ENCODE measurements around the gene NCMAP.
A peak's percentile ranks its signal among the peaks of the same experiment; 100 is the strongest.

The NCMAP gene

GRCh38 chr1:24632832-24633175, 76.9 kb downstream of the NCMAP start:
- Histone ChIP-seq H3K4me3 (ENCODE audit: low read depth, low read length) (no peak overlapping the region), H3K9ac (ENCODE audit: low read depth, low read length) (no peak overlapping the region), H3K27ac (ENCODE audit: low read depth, low read length) (no peak overlapping the region), H3K27me3 (ENCODE audit: control insufficient read depth, insufficient read depth, low read length) (no peaks in the 10 kb centered on the region), H3K36me3 (ENCODE audit: control insufficient read depth, insufficient read depth, low read length) (no peaks in the 10 kb centered on the region), H3K9me3 (ENCODE audit: control insufficient read depth, insufficient read depth, low read length) (no peaks in the 10 kb centered on the region), H3K4me1 (ENCODE audit: control insufficient read depth, insufficient read depth, low read length) (peaks cover 9% of the 10 kb centered on the region; the same call in 1 of the 2 replicates)

DNA sequence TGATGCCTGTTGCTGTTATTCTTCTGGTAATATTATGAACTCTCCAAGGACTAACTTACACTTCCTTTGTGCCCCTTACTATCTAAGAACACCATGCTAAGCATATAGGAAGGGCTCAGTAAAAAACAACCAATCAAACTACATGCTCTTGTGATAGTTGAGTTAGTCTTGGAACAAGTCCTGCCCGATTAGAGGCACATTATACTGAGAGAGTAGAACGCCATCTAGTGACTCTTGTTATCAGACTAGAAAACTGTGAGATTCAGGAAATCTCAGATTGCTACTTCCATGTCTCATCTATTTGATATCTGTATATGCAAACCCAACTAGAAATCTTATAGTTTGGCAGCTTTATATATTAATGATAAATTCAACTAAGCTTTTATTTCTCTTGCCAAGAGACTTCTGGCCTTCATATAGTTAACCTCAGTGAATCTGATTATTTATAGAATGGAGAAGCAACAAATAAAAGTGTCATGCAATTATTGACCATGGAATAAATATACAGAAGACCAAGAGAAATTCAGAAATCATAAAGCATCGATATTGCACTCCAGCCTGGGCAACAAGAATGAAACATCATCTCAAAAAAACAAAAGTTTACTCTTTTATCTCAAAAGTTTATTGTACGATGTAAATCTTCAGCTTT, 79.4 kb downstream of the NCMAP start:
- Histone ChIP-seq H3K27ac (ENCODE audit: low read depth, low read length) (no peak overlapping the region), H3K4me3 (ENCODE audit: low read depth, low read length) (no peak overlapping the region), H3K27me3 (ENCODE audit: control insufficient read depth, insufficient read depth, low read length) (no peaks in the 10 kb centered on the region), H3K9ac (ENCODE audit: low read depth, low read length) (no peak overlapping the region), H3K4me1 (ENCODE audit: control insufficient read depth, insufficient read depth, low read length) (peaks cover 9% of the 10 kb centered on the region; the same call in 1 of the 2 replicates), H3K36me3 (ENCODE audit: control insufficient read depth, insufficient read depth, low read length) (no peaks in the 10 kb centered on the region), H3K9me3 (ENCODE audit: control insufficient read depth, insufficient read depth, low read length) (no peaks in the 10 kb centered on the region)

GRCh38 chr1:24636661-24637357, 80.9 kb downstream of the NCMAP start:
- Histone ChIP-seq H3K4me3 (ENCODE audit: low read depth, low read length) (no peak overlapping the region), H3K4me1 (ENCODE audit: control insufficient read depth, insufficient read depth, low read length) (peaks cover 12% of the 10 kb centered on the region; the same call in 1 of the 2 replicates), H3K27ac (ENCODE audit: low read depth, low read length) (no peak overlapping the region), H3K27me3 (ENCODE audit: control insufficient read depth, insufficient read depth, low read length) (no peaks in the 10 kb centered on the region), H3K9ac (ENCODE audit: low read depth, low read length) (no peak overlapping the region), H3K36me3 (ENCODE audit: control insufficient read depth, insufficient read depth, low read length) (no peaks in the 10 kb centered on the region), H3K9me3 (ENCODE audit: control insufficient read depth, insufficient read depth, low read length) (no peaks in the 10 kb centered on the region)

DNA sequence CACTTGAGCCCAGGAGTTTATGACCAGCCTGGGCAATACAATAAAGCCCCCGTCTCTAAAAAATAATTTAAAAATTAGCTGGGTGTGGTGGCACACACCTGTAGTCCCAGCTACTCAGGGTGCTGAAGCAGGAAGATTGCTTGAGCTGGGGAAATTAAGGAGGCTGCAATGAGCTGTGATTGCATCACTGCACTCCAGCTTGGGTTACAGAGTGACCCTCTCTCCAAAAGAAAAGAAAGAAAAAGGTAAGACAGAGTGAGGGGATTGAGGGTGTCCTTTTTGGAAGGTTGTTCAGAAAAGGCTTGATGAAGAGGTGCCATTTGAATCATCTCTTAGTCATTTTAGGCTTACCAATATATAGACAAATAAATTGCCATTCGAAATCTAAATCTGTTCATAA, 83.2 kb downstream of the NCMAP start:
- Histone ChIP-seq H3K36me3 (ENCODE audit: control insufficient read depth, insufficient read depth, low read length) (no peaks in the 10 kb centered on the region), H3K27ac (ENCODE audit: low read depth, low read length) (no peak overlapping the region), H3K27me3 (ENCODE audit: control insufficient read depth, insufficient read depth, low read length) (no peaks in the 10 kb centered on the region)

GRCh38 chr1:24639881-24640280, 84.0 kb downstream of the NCMAP start:
- Histone ChIP-seq H3K27me3 (ENCODE audit: control insufficient read depth, insufficient read depth, low read length) (no peaks in the 10 kb centered on the region), H3K9me3 (ENCODE audit: control insufficient read depth, insufficient read depth, low read length) (no peaks in the 10 kb centered on the region), H3K36me3 (ENCODE audit: control insufficient read depth, insufficient read depth, low read length) (peaks cover 2% of the 10 kb centered on the region), H3K4me1 (ENCODE audit: control insufficient read depth, insufficient read depth, low read length) (peaks cover 7% of the 10 kb centered on the region; the same call in 1 of the 2 replicates), H3K4me3 (ENCODE audit: low read depth, low read length) (no peak overlapping the region), H3K9ac (ENCODE audit: low read depth, low read length) (no peak overlapping the region), H3K27ac (ENCODE audit: low read depth, low read length) (no peak overlapping the region)

More for the DNA sequence above, 83.2 kb downstream of the NCMAP start:
- peaks cover 4% of the 10 kb centered on the region; the same call in 1 of the 2 replicates for H3K4me1 ChIP-seq (ENCODE audit: control insufficient read depth, insufficient read depth, low read length)
- H3K9me3 ChIP-seq (ENCODE audit: control insufficient read depth, insufficient read depth, low read length), result no peaks in the 10 kb centered on the region
- no peak overlapping the region for H3K9ac ChIP-seq (ENCODE audit: low read depth, low read length)
- no peak overlapping the region for H3K4me3 ChIP-seq (ENCODE audit: low read depth, low read length)

GRCh38 chr1:24640288-24640687, 84.4 kb downstream of the NCMAP start:
- Histone ChIP-seq H3K9ac (ENCODE audit: low read depth, low read length) (no peak overlapping the region), H3K36me3 (ENCODE audit: control insufficient read depth, insufficient read depth, low read length) (peaks cover 6% of the 10 kb centered on the region), H3K27ac (ENCODE audit: low read depth, low read length) (no peak overlapping the region), H3K4me1 (ENCODE audit: control insufficient read depth, insufficient read depth, low read length) (peaks cover 8% of the 10 kb centered on the region; the same call in 1 of the 2 replicates), H3K4me3 (ENCODE audit: low read depth, low read length) (no peak overlapping the region), H3K27me3 (ENCODE audit: control insufficient read depth, insufficient read depth, low read length) (no peaks in the 10 kb centered on the region), H3K9me3 (ENCODE audit: control insufficient read depth, insufficient read depth, low read length) (no peaks in the 10 kb centered on the region)

GRCh38 chr1:24641646-24642151, 85.8 kb downstream of the NCMAP start:
- H3K9ac ChIP-seq (ENCODE audit: low read depth, low read length), result peak overlapping the region; percentile 3
- peak overlapping the region; percentile 100 for H3K27ac ChIP-seq (ENCODE audit: low read depth, low read length)
- H3K4me1 ChIP-seq (ENCODE audit: control insufficient read depth, insufficient read depth, low read length), result peaks cover 8% of the 10 kb centered on the region; the same call in 1 of the 2 replicates
- H3K36me3 ChIP-seq (ENCODE audit: control insufficient read depth, insufficient read depth, low read length), result peaks cover 20% of the 10 kb centered on the region
- H3K27me3 ChIP-seq (ENCODE audit: control insufficient read depth, insufficient read depth, low read length), result no peaks in the 10 kb centered on the region
- H3K9me3 ChIP-seq (ENCODE audit: control insufficient read depth, insufficient read depth, low read length), result no peaks in the 10 kb centered on the region
- H3K4me3 ChIP-seq (ENCODE audit: low read depth, low read length), result peak overlapping the region; percentile 99

GRCh38 chr1:24642481-24643362, 86.8 kb downstream of the NCMAP start, which contains the start of gene SRRM1:
Gene SRRM1 (plus strand): TSS chr1:24643302. CDS start chr1:24643327, 25 bp downstream.
- H3K27ac ChIP-seq (ENCODE audit: low read depth, low read length), result peak within 1 kb of the TSS; percentile 100
- peak within 1 kb of the TSS; percentile 96 for H3K9ac ChIP-seq (ENCODE audit: low read depth, low read length)
- peaks cover 8% of the 10 kb centered on the region; the same call in 1 of the 2 replicates for H3K4me1 ChIP-seq (ENCODE audit: control insufficient read depth, insufficient read depth, low read length)
- H3K36me3 ChIP-seq (ENCODE audit: control insufficient read depth, insufficient read depth, low read length), result peaks cover 30% of the 10 kb centered on the region
- no peaks in the 10 kb centered on the region for H3K27me3 ChIP-seq (ENCODE audit: control insufficient read depth, insufficient read depth, low read length)
- peak within 1 kb of the TSS; percentile 99 for H3K4me3 ChIP-seq (ENCODE audit: low read depth, low read length)
- H3K9me3 ChIP-seq (ENCODE audit: control insufficient read depth, insufficient read depth, low read length), result no peaks in the 10 kb centered on the region

DNA sequence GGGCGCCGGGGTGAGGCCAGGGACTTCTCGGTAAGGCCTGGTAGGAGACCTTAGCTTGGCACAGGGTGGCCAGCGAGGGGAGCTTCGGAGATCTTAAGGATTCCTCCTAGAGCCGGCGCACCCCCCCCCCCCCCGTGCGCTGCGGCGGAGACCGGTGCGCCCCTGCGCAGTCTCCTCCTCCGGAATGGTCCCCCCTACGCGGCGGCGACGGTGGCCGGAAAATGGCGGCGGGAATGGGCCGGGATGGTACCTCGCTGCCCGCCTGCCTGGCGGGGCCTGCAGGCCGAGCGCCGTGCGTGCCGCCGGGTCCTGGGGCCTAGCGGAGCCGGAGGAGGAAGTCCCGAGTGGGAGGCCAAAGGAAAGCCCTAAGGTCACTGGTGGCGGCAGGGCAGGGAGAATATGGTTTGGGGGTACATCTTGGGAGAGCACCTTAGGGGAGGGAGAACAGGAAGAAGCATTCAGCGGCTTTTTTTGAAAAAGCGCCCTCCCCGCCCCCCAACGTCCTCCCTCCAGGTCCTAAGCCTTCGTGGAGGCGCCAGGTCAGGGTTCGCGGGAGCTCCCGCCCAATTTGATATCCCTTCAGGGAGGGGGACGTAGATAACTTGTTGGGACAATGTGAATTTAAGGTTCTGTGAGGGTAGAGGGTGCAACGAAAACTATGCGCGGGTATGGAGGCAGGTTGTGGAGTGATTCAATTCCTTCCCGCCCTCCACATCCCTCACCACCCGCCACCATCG, 87.6 kb downstream of the NCMAP start:
- H3K36me3 ChIP-seq (ENCODE audit: control insufficient read depth, insufficient read depth, low read length), result peaks cover 38% of the 10 kb centered on the region
- H3K4me1 ChIP-seq (ENCODE audit: control insufficient read depth, insufficient read depth, low read length), result peaks cover 8% of the 10 kb centered on the region; the same call in 1 of the 2 replicates
- peak overlapping the region; percentile 96 for H3K9ac ChIP-seq (ENCODE audit: low read depth, low read length)
- peak overlapping the region; percentile 95 for H3K27ac ChIP-seq (ENCODE audit: low read depth, low read length)
- H3K27me3 ChIP-seq (ENCODE audit: control insufficient read depth, insufficient read depth, low read length), result no peaks in the 10 kb centered on the region
- H3K9me3 ChIP-seq (ENCODE audit: control insufficient read depth, insufficient read depth, low read length), result no peaks in the 10 kb centered on the region
- H3K4me3 ChIP-seq (ENCODE audit: low read depth, low read length), result peak overlapping the region; percentile 99

- Histone ChIP-seq H3K4me3 (ENCODE audit: low read depth, low read length) (peak overlapping the region; percentile 99), H3K9me3 (ENCODE audit: control insufficient read depth, insufficient read depth, low read length) (no peaks in the 10 kb centered on the region), H3K4me1 (ENCODE audit: control insufficient read depth, insufficient read depth, low read length) (peaks cover 8% of the 10 kb centered on the region; the same call in 1 of the 2 replicates), H3K27me3 (ENCODE audit: control insufficient read depth, insufficient read depth, low read length) (no peaks in the 10 kb centered on the region), H3K9ac (ENCODE audit: low read depth, low read length) (peak overlapping the region; percentile 96), H3K36me3 (ENCODE audit: control insufficient read depth, insufficient read depth, low read length) (peaks cover 43% of the 10 kb centered on the region), H3K27ac (ENCODE audit: low read depth, low read length) (peak overlapping the region; percentile 95)
Observed at GRCh38 chr1:24644100-24644384, 88.2 kb downstream of the NCMAP start.
